Measurements from ENCODE around the gene ITGAE.

- TF ChIP-seq CTCF (IDR thresholded peaks at IDR 0.05) (no peak), POLR2A (IDR thresholded peaks at IDR 0.05) (no peak), POLR2AphosphoS5 (IDR thresholded peaks at IDR 0.05) (no peak)
Measured at GRCh38 chr17:3805581-3805980, 4.6 kb upstream of the ITGAE start.

Measured in prostate gland (tissue), 2 donors.